Stimulated activated naive B cell treated with anti-CD40 and anti-IgM and Interleukin-4, amounts not matched to agents 10 μg/mL and 1 μg/mL and 100 μg/mL, for 72 hours (primary cell): ENCODE measurements around the gene MARK4.

ENCODE experiments used
- ATAC-seq, 2 donors: fragments of 150-1000 bp; cut with Tn5 transposase; replicated peaks; 2 replicates each; pipeline ENCODE4 v1.10.0; 2021; ENCODE audit warnings: moderate library complexity in 1 of 2
- DNase-seq: peaks from one replicate; pipeline ENCODE4 v3.0.0; 2021
- H3K27ac Mint-ChIP-seq: one replicate; pipeline ENCODE4 v1.8.0; 2022; ENCODE audit warnings: mild to moderate bottlenecking, mixed read lengths
- H3K27me3 Mint-ChIP-seq, 2 donors: one replicate each; pipeline ENCODE4 v1.8.0; 2022; ENCODE audit warnings: mixed read lengths in 2 of 2
- H3K36me3 Mint-ChIP-seq, 2 donors: one replicate each; pipeline ENCODE4 v1.8.0; 2022; ENCODE audit warnings: mixed read lengths in 2 of 2, mild to moderate bottlenecking in 1 of 2
- H3K4me1 Mint-ChIP-seq, 2 donors: one replicate each; pipeline ENCODE4 v1.8.0; 2022; ENCODE audit warnings: mixed read lengths in 2 of 2, mild to moderate bottlenecking in 1 of 2
- H3K4me3 Mint-ChIP-seq, 2 donors: one replicate each; pipeline ENCODE4 v1.8.0; 2022; ENCODE audit warnings: mild to moderate bottlenecking in 2 of 2, mixed read lengths in 2 of 2, moderate library complexity in 1 of 2
- H3K9me3 Mint-ChIP-seq, 2 donors: one replicate each; pipeline ENCODE4 v1.8.0; 2022; ENCODE audit warnings: mixed read lengths in 2 of 2, mild to moderate bottlenecking in 1 of 2

MARK4 gene

GRCh38 chr19:45250832-45251451 is at the start of gene MARK4:
MARK4 (plus strand) TSS chr19:45251271; CDS start chr19:45251589, 318 bp downstream.
- Mint-ChIP-seq H3K36me3 (no peaks in the 10 kb centered on the region), H3K9me3 (no peaks in the 10 kb centered on the region), H3K4me3 (peak within 1 kb of the TSS; percentile 91 to 95), H3K27me3 (peaks cover 0 to 4% of the 10 kb centered on the region in 2 donors), H3K4me1 (peaks cover 31 to 44% of the 10 kb centered on the region in 2 donors), H3K27ac (peak within 1 kb of the TSS; percentile 70)
- ATAC-seq = peak; percentile 73 to 78
- peak; percentile 34 for DNase-seq

DNA sequence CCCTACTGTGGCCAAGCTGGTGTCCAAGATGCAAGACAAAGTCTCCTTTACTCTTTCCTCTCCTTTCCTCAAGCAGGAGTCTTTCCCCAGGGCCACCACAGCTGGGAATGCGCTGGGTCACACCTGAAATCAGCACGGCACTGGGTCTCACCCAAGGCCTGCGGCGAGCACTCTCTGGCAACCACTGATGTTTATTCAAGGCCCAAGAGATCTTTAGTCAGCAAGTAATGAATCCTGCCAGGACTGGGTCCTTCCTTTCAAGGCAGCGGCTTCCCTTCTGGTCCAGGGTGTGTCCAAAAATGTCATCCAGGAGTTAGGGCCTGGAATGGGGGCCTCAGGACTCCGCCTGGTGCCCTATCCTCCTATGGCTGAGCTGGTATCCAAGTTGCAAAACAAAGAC is 48.4 kb upstream of the MARK4 start:
- Mint-ChIP-seq H3K27ac (no peak overlapping the region), H3K9me3 (peaks cover 5 to 6% of the 10 kb centered on the region in 2 donors), H3K4me1 (peaks cover 1 to 3% of the 10 kb centered on the region in 2 donors), H3K4me3 (no peak overlapping the region), H3K27me3 (peaks cover 4 to 12% of the 10 kb centered on the region in 2 donors), H3K36me3 (peaks cover 8 to 10% of the 10 kb centered on the region in 2 donors)
- ATAC-seq (no peak), DNase-seq (no peak)

DNA sequence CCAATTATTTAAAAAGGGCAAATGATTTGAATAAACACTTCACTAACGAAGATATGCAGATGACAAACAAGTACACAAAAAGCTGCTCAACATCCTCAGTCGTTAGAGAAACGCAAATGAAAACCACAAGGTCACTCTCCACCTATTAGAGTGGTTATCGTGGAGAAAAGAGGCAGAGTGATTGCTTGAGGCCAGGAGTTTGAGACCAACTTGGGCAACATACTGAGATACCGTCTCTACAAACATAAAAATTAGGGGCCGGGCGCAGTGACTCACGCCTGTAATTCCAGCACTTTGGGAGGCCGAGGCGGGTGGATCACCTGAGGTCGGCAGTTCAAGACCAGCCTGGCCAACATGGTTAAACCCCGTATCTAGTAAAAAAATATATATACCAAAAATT is 45.3 kb upstream of the MARK4 start:
- Mint-ChIP-seq H3K4me1 (peaks cover 1 to 3% of the 10 kb centered on the region in 2 donors), H3K27ac (no peak overlapping the region), H3K9me3 (peaks cover 5 to 6% of the 10 kb centered on the region in 2 donors), H3K36me3 (peaks cover 8 to 10% of the 10 kb centered on the region in 2 donors), H3K27me3 (peaks cover 2 to 11% of the 10 kb centered on the region in 2 donors), H3K4me3 (no peak overlapping the region)
- ATAC-seq (no peak), DNase-seq (no peak)

GRCh38 chr19:45206328-45206727 is 44.7 kb upstream of the MARK4 start:
- DNase-seq = no peak
- Mint-ChIP-seq H3K36me3 (peaks cover 8 to 10% of the 10 kb centered on the region in 2 donors), H3K4me3 (no peak overlapping the region), H3K27ac (no peak overlapping the region), H3K27me3 (peaks cover 6 to 16% of the 10 kb centered on the region in 2 donors), H3K9me3 (peaks cover 5 to 6% of the 10 kb centered on the region in 2 donors), H3K4me1 (peaks cover 1 to 3% of the 10 kb centered on the region in 2 donors)
- no peak for ATAC-seq

DNA sequence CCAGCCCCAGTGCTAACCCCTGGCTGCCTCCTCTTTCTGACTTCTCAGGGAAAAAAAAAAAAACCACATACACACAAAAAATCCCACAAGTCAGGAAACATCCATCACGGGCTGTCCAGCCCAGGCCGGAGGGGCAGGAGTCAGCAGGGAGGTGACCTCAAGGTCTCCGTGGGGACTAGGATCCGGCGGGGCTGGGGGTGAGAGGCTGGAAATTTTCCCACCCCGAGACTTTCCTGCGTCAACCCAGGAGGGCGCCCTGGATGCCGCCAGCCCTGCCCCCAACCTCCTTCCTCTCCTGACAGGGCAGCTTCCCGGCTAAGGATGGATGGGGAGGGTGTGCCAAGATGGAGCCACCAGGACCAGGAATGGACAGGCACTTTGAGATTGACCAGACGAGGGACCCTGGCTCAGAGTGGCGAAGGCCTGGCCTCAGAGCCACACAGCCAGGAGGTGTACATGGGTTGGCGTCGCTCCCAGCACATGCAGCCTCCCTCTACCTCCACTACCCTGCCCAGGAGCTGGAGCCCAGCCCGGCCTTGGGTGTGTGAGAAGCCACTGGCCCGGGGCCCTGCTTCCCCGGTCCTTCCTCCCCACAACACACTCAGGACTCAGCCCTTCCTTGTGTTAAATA is 39.2 kb upstream of the MARK4 start:
- no peaks in the 10 kb centered on the region for H3K9me3 Mint-ChIP-seq
- ATAC-seq (no peak), DNase-seq (no peak)
- H3K27ac Mint-ChIP-seq = no peak overlapping the region
- H3K36me3 Mint-ChIP-seq = no peaks in the 10 kb centered on the region
- H3K27me3 Mint-ChIP-seq = peaks cover 54 to 62% of the 10 kb centered on the region in 2 donors
- H3K4me1 Mint-ChIP-seq = peaks cover 4 to 11% of the 10 kb centered on the region in 2 donors
- no peak overlapping the region for H3K4me3 Mint-ChIP-seq

GRCh38 chr19:45213031-45213430 is 38.0 kb upstream of the MARK4 start:
- H3K36me3 Mint-ChIP-seq = no peaks in the 10 kb centered on the region
- peaks cover 61 to 74% of the 10 kb centered on the region in 2 donors for H3K27me3 Mint-ChIP-seq
- H3K4me1 Mint-ChIP-seq = peaks cover 4 to 11% of the 10 kb centered on the region in 2 donors
- H3K4me3 Mint-ChIP-seq = no peak overlapping the region
- DNase-seq = no peak
- no peak overlapping the region for H3K27ac Mint-ChIP-seq
- no peak for ATAC-seq
- H3K9me3 Mint-ChIP-seq = no peaks in the 10 kb centered on the region

DNA sequence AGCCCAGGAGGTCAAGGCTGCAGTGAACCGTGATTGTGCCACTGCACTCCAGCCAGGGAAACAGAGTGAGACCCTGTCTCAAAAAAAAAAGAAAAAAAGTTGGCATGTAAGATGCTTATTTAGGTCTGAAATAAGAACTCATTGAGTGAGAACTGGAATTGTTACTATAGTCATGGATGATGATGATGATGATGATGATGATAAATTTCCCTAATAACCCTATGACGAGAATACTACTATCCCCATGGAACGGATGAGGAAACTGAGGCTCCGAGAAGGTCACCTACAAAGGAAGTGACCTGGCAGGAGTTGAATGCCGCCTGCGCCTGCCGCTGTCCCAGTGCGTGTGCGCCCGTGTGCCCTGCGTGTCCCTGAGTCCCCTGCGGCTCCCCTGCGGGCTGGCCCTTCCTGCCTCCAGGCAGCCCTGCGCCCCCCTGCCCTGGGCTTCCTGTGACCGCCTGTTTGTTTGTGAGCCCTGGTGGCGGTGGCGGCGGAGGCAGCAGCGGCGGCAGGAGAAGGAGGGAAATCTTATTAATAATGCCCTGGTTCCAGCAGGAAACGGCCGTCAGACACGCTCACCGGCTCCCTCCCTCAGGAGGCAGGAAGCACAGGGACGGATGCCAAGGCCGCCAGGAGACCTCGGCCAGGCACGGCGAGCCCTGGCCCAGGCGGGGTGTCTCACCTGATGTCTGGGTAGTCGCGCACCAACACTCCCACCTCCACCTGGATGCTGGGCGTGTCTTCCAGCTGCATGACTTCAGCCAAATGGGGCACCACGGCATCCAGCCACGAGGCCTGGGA is 35.5 kb upstream of the MARK4 start:
- Mint-ChIP-seq H3K36me3 (no peaks in the 10 kb centered on the region), H3K9me3 (no peaks in the 10 kb centered on the region), H3K4me1 (peaks cover 4 to 11% of the 10 kb centered on the region in 2 donors), H3K27me3 (peaks cover 74 to 86% of the 10 kb centered on the region in 2 donors), H3K4me3 (no peak overlapping the region), H3K27ac (no peak overlapping the region)
- no peak for DNase-seq
- no peak for ATAC-seq

DNA sequence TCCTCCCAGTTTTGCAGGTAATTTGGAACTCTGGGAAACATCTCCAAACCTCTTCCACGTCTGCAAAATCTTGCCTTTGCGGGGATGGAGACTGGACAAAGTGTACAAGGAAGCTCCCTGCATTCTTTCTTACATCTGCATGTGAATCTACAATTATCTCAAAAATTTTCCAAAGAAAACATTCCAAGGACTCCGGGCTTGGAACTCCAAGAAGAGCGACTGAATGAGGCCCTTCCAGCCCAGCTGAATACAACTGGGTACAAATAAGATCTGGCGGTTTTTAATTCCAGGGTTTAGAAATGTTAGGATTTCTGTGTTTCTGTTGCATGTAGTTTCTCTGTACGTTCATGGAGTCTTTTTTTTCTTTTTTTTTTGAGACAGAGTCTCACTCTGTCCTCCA is 34.4 kb upstream of the MARK4 start:
- H3K36me3 Mint-ChIP-seq = no peaks in the 10 kb centered on the region
- ATAC-seq = no peak
- no peaks in the 10 kb centered on the region for H3K9me3 Mint-ChIP-seq
- H3K27me3 Mint-ChIP-seq = peaks cover 68 to 82% of the 10 kb centered on the region in 2 donors
- no peak overlapping the region for H3K27ac Mint-ChIP-seq
- peaks cover 4 to 11% of the 10 kb centered on the region in 2 donors for H3K4me1 Mint-ChIP-seq
- H3K4me3 Mint-ChIP-seq = no peak overlapping the region
- DNase-seq = no peak

GRCh38 chr19:45217193-45217956 is 33.7 kb upstream of the MARK4 start:
- no peak overlapping the region for H3K27ac Mint-ChIP-seq
- H3K27me3 Mint-ChIP-seq = peaks cover 63 to 82% of the 10 kb centered on the region in 2 donors
- H3K36me3 Mint-ChIP-seq = no peaks in the 10 kb centered on the region
- ATAC-seq (no peak), DNase-seq (no peak)
- no peak overlapping the region for H3K4me3 Mint-ChIP-seq
- H3K9me3 Mint-ChIP-seq = no peaks in the 10 kb centered on the region
- peaks cover 4 to 11% of the 10 kb centered on the region in 2 donors for H3K4me1 Mint-ChIP-seq

GRCh38 chr19:45217957-45218334 is 33.1 kb upstream of the MARK4 start:
- H3K27me3 Mint-ChIP-seq = peaks cover 61 to 82% of the 10 kb centered on the region in 2 donors
- H3K9me3 Mint-ChIP-seq = no peaks in the 10 kb centered on the region
- H3K36me3 Mint-ChIP-seq = no peaks in the 10 kb centered on the region
- H3K4me3 Mint-ChIP-seq = no peak overlapping the region
- H3K27ac Mint-ChIP-seq = no peak overlapping the region
- peaks cover 4 to 11% of the 10 kb centered on the region in 2 donors for H3K4me1 Mint-ChIP-seq
- DNase-seq = no peak
- no peak for ATAC-seq

DNA sequence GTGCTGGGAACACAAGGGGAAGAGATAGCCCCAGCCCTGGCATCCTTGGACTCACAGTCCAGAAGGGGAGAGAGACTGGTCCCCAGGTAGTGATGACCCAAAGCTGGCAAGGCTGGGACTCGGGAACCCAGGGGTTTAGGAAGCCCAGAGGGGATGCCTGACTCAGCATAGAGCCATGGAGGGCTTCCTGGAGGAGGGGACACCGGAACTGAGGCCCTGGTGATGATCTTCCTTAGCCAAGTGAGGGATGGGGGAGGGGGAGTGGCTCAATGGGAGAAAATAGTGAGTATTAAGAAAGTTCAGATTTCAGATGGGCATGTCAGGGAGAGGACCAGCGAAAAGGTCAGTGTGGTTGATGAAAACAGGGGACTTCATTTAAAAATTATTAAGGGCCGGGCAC is 32.6 kb upstream of the MARK4 start:
- Mint-ChIP-seq H3K36me3 (no peaks in the 10 kb centered on the region), H3K27me3 (peaks cover 56 to 79% of the 10 kb centered on the region in 2 donors), H3K9me3 (no peaks in the 10 kb centered on the region), H3K27ac (no peak overlapping the region), H3K4me1 (peaks cover 4 to 11% of the 10 kb centered on the region in 2 donors), H3K4me3 (no peak overlapping the region)
- ATAC-seq = no peak
- no peak for DNase-seq

GRCh38 chr19:45218911-45219743 is 31.9 kb upstream of the MARK4 start:
- ATAC-seq (no peak), DNase-seq (no peak)
- H3K4me3 Mint-ChIP-seq = no peak overlapping the region
- H3K36me3 Mint-ChIP-seq = no peaks in the 10 kb centered on the region
- no peak overlapping the region for H3K27ac Mint-ChIP-seq
- H3K9me3 Mint-ChIP-seq = peaks cover 0 to 2% of the 10 kb centered on the region in 2 donors
- peaks cover 4 to 11% of the 10 kb centered on the region in 2 donors for H3K4me1 Mint-ChIP-seq
- H3K27me3 Mint-ChIP-seq = peaks cover 54 to 79% of the 10 kb centered on the region in 2 donors

GRCh38 chr19:45222724-45223123 is 28.3 kb upstream of the MARK4 start:
- H3K27me3 Mint-ChIP-seq = peaks cover 42 to 71% of the 10 kb centered on the region in 2 donors
- H3K36me3 Mint-ChIP-seq = no peaks in the 10 kb centered on the region
- no peak for ATAC-seq

More at GRCh38 chr19:45222724-45223123, 28.3 kb upstream of the MARK4 start:
- DNase-seq = no peak
- H3K9me3 Mint-ChIP-seq = peaks cover 0 to 2% of the 10 kb centered on the region in 2 donors
- no peak overlapping the region for H3K4me3 Mint-ChIP-seq
- H3K4me1 Mint-ChIP-seq = no peaks in the 10 kb centered on the region
- no peak overlapping the region for H3K27ac Mint-ChIP-seq
